Retinal pigment epithelial cell (primary cell): Measurements from ENCODE around the gene PAX8.

Source experiments
- DNase-seq: peaks from one replicate; pipeline ENCODE4 v3.0.0-alpha.2; 2010; ENCODE audit warnings: low read depth
- H3K4me3 ChIP-seq: 2 replicates; pipeline ENCODE4 v1.5.1; 2011; ENCODE audit warnings: mild to moderate bottlenecking, low read length, control low read depth, moderate library complexity
- CTCF ChIP-seq: conservative IDR thresholded peaks from 2 replicates; pipeline ENCODE4 v1.5.1; 2011; ENCODE audit warnings: low read depth, low read length, control low read depth, inconsistent platforms

PAX8 gene

GRCh38 chr2:113255140-113256070, 23.3 kb downstream of the PAX8 start:
- H3K4me3 ChIP-seq: no peak overlapping the region
- DNase-seq: no peak
- no peak for TF ChIP-seq CTCF

DNA sequence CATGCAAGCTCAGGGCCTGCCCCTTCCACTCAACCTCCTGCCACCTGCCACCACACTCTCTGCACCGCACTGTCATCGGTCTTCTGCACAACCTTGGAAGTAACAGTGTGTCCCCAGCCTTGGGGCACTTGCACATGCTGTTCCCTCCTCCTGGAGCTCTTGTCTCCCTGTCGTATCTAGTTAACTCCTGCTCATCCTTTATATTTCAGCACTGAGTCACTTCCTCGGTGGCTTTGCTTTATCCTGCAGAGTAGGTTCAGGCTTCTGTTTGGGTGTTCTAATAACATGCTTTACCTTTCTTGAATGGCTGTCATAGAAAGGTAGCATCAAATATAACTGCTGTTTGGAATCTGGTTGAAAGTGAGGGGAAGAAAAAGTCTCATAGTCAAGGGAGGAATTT, 25.3 kb downstream of the PAX8 start:
- H3K4me3 ChIP-seq: no peak overlapping the region
- DNase-seq: no peak
- TF ChIP-seq CTCF: no peak

DNA sequence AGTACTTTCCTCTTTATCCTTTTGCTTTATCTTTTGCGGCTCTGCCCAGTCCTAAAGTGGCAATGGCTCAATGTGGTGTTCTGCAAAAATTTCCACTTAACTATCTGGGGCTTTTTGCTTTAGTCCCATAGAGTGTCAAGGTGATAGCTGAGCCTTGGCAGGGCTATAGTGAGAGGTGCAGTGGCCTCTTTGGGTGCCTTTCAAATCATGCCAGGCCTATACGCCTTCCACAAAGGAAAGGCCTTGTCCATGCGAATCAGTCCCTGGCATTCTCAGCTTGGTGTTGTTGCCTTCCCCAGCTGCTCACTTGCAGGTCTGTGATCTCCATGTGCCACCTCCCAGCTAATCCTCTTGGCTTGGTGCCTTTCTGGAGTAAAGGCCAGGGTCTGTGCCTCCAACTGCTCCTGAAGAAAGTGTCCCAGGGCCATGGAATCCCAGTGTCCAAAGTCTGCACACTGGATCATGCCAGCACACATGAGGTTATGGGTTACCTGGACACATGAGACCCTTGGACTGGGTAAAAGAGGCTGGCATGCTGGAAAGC, 26.6 kb downstream of the PAX8 start:
- no peak for TF ChIP-seq CTCF
- no peak overlapping the region for H3K4me3 ChIP-seq
- no peak for DNase-seq

DNA sequence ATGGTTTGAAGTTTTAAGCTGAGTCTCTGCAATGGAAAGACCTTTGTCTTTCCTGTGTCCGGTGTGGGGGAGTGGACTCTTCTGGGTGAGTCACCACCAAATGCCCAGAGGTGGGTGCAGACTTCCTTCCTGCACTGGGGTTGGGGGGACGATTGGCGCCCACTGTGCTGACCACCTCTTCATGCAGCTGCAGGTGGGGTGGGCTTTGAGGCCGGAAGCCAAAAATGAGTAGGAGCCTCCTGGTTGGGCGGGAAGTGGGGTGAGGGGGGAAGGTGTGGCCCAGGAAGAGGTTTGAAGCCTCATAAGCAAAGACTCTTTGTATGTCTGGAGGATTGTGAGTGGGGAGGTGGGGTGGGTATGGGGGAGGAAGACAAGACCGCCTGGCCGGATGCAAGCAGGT, 27.6 kb downstream of the PAX8 start:
- TF ChIP-seq CTCF: no peak
- H3K4me3 ChIP-seq: no peak overlapping the region
- no peak for DNase-seq

GRCh38 chr2:113248997-113249770, 29.5 kb downstream of the PAX8 start:
- DNase-seq: no peak
- TF ChIP-seq CTCF: peak; percentile 94
- H3K4me3 ChIP-seq: no peak overlapping the region

DNA sequence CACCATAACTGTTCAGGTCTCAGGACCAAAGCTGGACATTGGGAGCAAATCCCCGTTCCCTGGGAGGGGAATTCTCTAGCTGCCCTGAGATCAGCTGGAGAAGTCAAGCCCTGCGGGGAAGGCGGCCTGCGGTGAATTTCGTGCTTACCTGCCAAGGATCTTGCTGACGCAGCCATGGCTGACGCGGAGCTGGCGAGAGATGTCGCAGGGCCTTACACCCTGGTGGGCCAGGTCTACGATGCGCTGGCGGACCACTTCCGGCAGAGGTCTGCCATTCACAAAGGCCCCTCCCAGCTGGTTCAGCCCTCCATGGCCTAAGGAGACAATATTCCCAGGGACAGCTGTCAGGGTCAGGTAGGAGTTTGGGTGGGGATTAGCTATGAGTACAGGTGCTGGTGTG, 32.1 kb downstream of the PAX8 start:
- no peak for TF ChIP-seq CTCF
- DNase-seq: no peak
- H3K4me3 ChIP-seq: no peak overlapping the region
